ENCODE results near the gene ZNF407.

ZNF407 gene

DNA sequence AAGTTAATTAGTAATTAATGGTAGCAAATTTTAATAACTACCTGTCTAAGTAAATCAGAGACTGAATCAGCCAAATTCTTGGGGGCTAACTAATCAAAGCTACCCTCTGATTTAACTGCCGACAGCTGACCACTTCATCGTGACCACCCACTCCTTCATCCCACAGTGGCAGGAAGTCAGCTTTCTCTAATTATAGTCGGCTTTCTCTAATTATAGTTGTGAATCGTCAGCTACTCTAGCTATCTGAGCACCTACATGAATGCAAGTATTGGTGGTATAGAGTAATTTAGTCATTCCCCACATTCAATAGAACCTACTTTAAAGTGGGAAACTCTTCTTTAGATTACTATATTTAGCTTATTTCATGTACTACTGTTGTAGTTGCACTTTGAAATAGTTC, 425.8 kb downstream of the ZNF407 start:
- ATAC-seq, result no peak
- TF ChIP-seq OSR1 (CRISPR knock-in tag; IDR thresholded peaks at IDR 0.05) (no peak), ZC3H10 (CRISPR knock-in tag; IDR thresholded peaks at IDR 0.05) (no peak), ZNF70 (CRISPR knock-in tag; IDR thresholded peaks at IDR 0.05) (no peak), ZNF8 (CRISPR knock-in tag; IDR thresholded peaks at IDR 0.05) (no peak), ESRRG (CRISPR knock-in tag; IDR thresholded peaks at IDR 0.05) (no peak), PPARA (CRISPR knock-in tag; IDR thresholded peaks at IDR 0.05; ENCODE audit: borderline replicate concordance) (no peak), ARNTL (CRISPR knock-in tag; IDR thresholded peaks at IDR 0.05; ENCODE audit: borderline replicate concordance, low read depth) (no peak), ZFP3 (CRISPR knock-in tag; IDR thresholded peaks at IDR 0.05) (no peak), ZFP30 (CRISPR knock-in tag; IDR thresholded peaks at IDR 0.05) (no peak), TCF4 (CRISPR knock-in tag; IDR thresholded peaks at IDR 0.05; ENCODE audit: borderline replicate concordance) (no peak), GLIS3 (CRISPR knock-in tag; IDR thresholded peaks at IDR 0.05) (no peak), CSDC2 (CRISPR knock-in tag; IDR thresholded peaks at IDR 0.05) (no peak)
- TF ChIP-seq, protein P1, sequence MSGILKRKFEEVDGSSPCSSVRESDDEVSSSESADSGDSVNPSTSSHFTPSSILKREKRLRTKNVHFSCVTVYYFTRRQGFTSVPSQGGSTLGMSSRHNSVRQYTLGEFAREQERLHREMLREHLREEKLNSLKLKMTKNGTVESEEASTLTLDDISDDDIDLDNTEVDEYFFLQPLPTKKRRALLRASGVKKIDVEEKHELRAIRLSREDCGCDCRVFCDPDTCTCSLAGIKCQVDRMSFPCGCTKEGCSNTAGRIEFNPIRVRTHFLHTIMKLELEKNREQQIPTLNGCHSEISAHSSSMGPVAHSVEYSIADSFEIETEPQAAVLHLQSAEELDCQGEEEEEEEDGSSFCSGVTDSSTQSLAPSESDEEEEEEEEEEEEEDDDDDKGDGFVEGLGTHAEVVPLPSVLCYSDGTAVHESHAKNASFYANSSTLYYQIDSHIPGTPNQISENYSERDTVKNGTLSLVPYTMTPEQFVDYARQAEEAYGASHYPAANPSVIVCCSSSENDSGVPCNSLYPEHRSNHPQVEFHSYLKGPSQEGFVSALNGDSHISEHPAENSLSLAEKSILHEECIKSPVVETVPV (CRISPR knock-in tag; IDR thresholded peaks at IDR 0.05), result no peak
- TF ChIP-seq, protein P2, sequence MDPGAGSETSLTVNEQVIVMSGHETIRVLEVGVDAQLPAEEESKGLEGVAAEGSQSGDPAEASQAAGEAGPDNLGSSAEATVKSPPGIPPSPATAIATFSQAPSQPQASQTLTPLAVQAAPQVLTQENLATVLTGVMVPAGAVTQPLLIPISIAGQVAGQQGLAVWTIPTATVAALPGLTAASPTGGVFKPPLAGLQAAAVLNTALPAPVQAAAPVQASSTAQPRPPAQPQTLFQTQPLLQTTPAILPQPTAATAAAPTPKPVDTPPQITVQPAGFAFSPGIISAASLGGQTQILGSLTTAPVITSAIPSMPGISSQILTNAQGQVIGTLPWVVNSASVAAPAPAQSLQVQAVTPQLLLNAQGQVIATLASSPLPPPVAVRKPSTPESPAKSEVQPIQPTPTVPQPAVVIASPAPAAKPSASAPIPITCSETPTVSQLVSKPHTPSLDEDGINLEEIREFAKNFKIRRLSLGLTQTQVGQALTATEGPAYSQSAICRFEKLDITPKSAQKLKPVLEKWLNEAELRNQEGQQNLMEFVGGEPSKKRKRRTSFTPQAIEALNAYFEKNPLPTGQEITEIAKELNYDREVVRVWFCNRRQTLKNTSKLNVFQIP (CRISPR knock-in tag; IDR thresholded peaks at IDR 0.05; ENCODE audit: borderline replicate concordance, low read depth), result no peak
- TF ChIP-seq, protein P3, sequence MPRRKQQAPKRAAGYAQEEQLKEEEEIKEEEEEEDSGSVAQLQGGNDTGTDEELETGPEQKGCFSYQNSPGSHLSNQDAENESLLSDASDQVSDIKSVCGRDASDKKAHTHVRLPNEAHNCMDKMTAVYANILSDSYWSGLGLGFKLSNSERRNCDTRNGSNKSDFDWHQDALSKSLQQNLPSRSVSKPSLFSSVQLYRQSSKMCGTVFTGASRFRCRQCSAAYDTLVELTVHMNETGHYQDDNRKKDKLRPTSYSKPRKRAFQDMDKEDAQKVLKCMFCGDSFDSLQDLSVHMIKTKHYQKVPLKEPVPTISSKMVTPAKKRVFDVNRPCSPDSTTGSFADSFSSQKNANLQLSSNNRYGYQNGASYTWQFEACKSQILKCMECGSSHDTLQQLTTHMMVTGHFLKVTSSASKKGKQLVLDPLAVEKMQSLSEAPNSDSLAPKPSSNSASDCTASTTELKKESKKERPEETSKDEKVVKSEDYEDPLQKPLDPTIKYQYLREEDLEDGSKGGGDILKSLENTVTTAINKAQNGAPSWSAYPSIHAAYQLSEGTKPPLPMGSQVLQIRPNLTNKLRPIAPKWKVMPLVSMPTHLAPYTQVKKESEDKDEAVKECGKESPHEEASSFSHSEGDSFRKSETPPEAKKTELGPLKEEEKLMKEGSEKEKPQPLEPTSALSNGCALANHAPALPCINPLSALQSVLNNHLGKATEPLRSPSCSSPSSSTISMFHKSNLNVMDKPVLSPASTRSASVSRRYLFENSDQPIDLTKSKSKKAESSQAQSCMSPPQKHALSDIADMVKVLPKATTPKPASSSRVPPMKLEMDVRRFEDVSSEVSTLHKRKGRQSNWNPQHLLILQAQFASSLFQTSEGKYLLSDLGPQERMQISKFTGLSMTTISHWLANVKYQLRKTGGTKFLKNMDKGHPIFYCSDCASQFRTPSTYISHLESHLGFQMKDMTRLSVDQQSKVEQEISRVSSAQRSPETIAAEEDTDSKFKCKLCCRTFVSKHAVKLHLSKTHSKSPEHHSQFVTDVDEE (CRISPR knock-in tag; IDR thresholded peaks at IDR 0.05), result no peak
- TF ChIP-seq, protein P4, sequence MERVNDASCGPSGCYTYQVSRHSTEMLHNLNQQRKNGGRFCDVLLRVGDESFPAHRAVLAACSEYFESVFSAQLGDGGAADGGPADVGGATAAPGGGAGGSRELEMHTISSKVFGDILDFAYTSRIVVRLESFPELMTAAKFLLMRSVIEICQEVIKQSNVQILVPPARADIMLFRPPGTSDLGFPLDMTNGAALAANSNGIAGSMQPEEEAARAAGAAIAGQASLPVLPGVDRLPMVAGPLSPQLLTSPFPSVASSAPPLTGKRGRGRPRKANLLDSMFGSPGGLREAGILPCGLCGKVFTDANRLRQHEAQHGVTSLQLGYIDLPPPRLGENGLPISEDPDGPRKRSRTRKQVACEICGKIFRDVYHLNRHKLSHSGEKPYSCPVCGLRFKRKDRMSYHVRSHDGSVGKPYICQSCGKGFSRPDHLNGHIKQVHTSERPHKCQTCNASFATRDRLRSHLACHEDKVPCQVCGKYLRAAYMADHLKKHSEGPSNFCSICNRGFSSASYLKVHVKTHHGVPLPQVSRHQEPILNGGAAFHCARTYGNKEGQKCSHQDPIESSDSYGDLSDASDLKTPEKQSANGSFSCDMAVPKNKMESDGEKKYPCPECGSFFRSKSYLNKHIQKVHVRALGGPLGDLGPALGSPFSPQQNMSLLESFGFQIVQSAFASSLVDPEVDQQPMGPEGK (CRISPR knock-in tag; IDR thresholded peaks at IDR 0.05; ENCODE audit: borderline replicate concordance), result no peak

DNA sequence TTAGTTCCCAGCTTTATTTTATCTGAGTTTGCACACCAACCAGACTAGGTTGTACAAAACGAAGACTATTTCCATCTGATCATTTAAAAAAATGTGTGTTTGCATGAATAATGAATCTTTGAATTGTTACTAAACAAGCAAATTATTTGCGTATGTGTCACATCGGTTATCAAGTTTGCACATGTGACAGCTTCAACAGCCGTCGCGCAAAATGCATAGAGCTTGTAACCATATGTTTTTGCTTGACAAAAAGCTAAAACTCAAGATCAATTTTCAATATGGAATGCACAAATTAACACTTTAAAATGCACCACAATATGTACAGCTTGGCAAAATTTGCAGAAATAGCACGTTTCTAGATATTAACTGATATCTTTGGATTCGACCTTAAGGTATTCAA, 427.2 kb downstream of the ZNF407 start:
- ATAC-seq, result no peak
- TF ChIP-seq OSR1 (CRISPR knock-in tag; IDR thresholded peaks at IDR 0.05) (no peak), TOX (CRISPR knock-in tag; IDR thresholded peaks at IDR 0.05; ENCODE audit: borderline replicate concordance) (no peak), ZFP30 (CRISPR knock-in tag; IDR thresholded peaks at IDR 0.05) (no peak), ESRRG (CRISPR knock-in tag; IDR thresholded peaks at IDR 0.05) (no peak)

DNA sequence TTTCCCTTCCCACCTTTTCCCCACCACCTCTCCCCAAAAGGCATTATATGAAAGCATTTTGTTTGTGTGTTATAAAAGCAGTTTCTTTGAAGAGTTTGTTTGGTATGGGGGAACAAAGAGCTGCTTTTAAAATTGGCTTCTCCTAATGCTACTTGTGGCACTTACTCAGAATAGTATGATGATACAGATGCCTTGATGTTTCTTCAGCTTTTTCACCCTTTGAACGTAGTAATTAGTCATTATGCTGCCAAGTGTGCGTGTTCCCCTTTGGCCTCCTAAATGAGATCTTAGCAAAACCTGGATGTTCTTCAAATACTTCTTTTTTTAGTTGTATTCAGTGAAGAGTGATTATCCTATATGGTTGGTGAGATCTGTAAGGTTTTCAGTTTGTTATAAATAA, 427.9 kb downstream of the ZNF407 start:
- TF ChIP-seq GLIS3 (CRISPR knock-in tag; IDR thresholded peaks at IDR 0.05) (no peak), RARB (CRISPR knock-in tag; IDR thresholded peaks at IDR 0.05) (no peak), CSDC2 (CRISPR knock-in tag; IDR thresholded peaks at IDR 0.05) (no peak), OSR1 (CRISPR knock-in tag; IDR thresholded peaks at IDR 0.05) (no peak), ZNF8 (CRISPR knock-in tag; IDR thresholded peaks at IDR 0.05) (no peak), BACH2 (CRISPR knock-in tag; IDR thresholded peaks at IDR 0.05; ENCODE audit: borderline replicate concordance) (no peak), ESRRG (CRISPR knock-in tag; IDR thresholded peaks at IDR 0.05) (no peak), SNAI2 (CRISPR knock-in tag; IDR thresholded peaks at IDR 0.05) (no peak), ZNF565 (CRISPR knock-in tag; conservative IDR thresholded peaks at IDR 0.05; ENCODE audit: low read depth) (no peak), ZC3H10 (CRISPR knock-in tag; IDR thresholded peaks at IDR 0.05) (no peak), ZFP3 (CRISPR knock-in tag; IDR thresholded peaks at IDR 0.05) (no peak), TOX (CRISPR knock-in tag; IDR thresholded peaks at IDR 0.05; ENCODE audit: borderline replicate concordance) (no peak)
- TF ChIP-seq, protein P3 (CRISPR knock-in tag; IDR thresholded peaks at IDR 0.05), result no peak
- TF ChIP-seq, protein P2 (CRISPR knock-in tag; IDR thresholded peaks at IDR 0.05; ENCODE audit: borderline replicate concordance, low read depth), result no peak
- TF ChIP-seq, protein P5, sequence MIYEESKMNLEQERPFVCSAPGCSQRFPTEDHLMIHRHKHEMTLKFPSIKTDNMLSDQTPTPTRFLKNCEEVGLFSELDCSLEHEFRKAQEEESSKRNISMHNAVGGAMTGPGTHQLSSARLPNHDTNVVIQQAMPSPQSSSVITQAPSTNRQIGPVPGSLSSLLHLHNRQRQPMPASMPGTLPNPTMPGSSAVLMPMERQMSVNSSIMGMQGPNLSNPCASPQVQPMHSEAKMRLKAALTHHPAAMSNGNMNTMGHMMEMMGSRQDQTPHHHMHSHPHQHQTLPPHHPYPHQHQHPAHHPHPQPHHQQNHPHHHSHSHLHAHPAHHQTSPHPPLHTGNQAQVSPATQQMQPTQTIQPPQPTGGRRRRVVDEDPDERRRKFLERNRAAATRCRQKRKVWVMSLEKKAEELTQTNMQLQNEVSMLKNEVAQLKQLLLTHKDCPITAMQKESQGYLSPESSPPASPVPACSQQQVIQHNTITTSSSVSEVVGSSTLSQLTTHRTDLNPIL (CRISPR knock-in tag; IDR thresholded peaks at IDR 0.05; ENCODE audit: low read depth), result no peak
- no peak for ATAC-seq
